ENCODE results near the gene MRPL11. TPM values are rescaled to one million over a fixed set of nuclear protein-coding genes. Genes with fewer than 3 reads are reported as not detected.

MRPL11 gene
- total and polyA plus RNA-seq, 2 of the 13 experiments (the other 11 are each of a cell fraction or from before 2014, with no cell fraction given), result 72.9 to 176 TPM

DNA sequence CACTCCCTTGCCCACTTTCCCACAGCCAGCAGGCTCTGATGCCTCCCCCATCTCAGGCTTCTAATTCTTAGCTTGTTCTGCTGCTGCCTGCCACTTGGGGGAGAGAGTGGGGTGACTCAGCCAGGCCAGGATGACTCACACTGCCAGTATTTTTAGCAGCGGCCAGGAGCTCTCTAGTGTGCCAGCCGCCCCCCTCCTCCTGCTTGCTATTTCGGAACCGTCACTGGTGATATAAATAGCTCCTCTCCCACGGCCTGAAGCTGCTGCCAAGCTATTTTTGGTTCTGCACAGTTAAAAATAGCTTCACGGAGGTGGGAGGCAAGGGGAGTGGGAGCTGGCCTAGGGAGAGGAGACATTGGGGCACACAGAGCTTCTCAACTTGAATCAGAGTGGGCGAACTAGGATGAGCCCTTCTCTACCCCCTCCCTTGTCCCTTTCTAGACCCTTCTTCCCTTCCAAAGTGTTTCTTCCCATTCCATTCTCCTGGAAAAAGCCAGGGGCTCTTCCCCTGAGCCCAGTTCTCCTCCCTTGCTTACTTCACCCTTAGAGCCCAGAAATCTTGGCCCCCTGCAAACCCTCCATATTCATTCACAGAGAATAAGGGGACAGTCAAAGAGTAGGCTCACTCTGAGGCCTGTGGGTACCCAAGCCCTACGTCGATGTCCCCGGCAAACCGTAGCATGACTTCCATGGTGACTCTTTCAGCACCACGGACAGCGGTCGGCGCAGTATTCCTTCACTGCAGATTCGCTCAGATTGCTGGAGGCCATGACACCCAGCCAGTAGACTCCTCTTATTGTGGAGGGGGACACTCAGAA is 20.3 kb downstream of the MRPL11 start (continued):
- TF ChIP-seq, protein P1, sequence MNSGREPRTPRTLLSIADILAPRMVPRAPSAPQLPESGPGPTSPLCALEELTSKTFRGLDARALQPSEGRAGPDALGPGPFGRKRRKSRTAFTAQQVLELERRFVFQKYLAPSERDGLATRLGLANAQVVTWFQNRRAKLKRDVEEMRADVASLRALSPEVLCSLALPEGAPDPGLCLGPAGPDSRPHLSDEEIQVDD (CRISPR knock-in tag; IDR thresholded peaks at IDR 0.05; ENCODE audit: borderline replicate concordance), result 0 out of 2 replicates have a peak, but pooled peaks have one; percentile 55
- TF ChIP-seq EHMT2 (IDR thresholded peaks at IDR 0.05; ENCODE audit: borderline replicate concordance, low read depth, low read length) (peak; percentile 99; the same call in 1 of the 2 replicates), KDM4B (CRISPR knock-in tag; IDR thresholded peaks at IDR 0.05) (peak; percentile 91; the same call in 1 of the 2 replicates), BCL3 (CRISPR knock-in tag; IDR thresholded peaks at IDR 0.05) (no peak), HOXD1 (CRISPR knock-in tag; IDR thresholded peaks at IDR 0.05) (0 out of 2 replicates have a peak, but pooled peaks have one; percentile 37), ZNF83 (CRISPR knock-in tag; IDR thresholded peaks at IDR 0.05; ENCODE audit: borderline replicate concordance) (0 out of 2 replicates have a peak, but pooled peaks have one; percentile 73), KLF13 (CRISPR knock-in tag; IDR thresholded peaks at IDR 0.05) (no peak), ZNF256 (CRISPR knock-in tag; conservative IDR thresholded peaks at IDR 0.05) (peak; percentile 80; the same call in 1 of the 2 replicates), ZBTB7A (CRISPR knock-in tag; IDR thresholded peaks at IDR 0.05) (peak; percentile 65; the same call in 1 of the 2 replicates), ZFP36L2 (CRISPR knock-in tag; IDR thresholded peaks at IDR 0.05) (peak; percentile 93; the same call in 1 of the 2 replicates), GABPA (IDR thresholded peaks at IDR 0.05; ENCODE audit: low read depth, low read length) (no peak), GABPA (CRISPR knock-in tag; IDR thresholded peaks at IDR 0.05; ENCODE audit: low read depth) (no peak), THRA (CRISPR knock-in tag; IDR thresholded peaks at IDR 0.05; ENCODE audit: borderline replicate concordance) (peak; percentile 80), ELF3 (CRISPR knock-in tag; IDR thresholded peaks at IDR 0.05) (peak; percentile 78), NFE2L1 (CRISPR knock-in tag; IDR thresholded peaks at IDR 0.05; ENCODE audit: borderline replicate concordance) (no peak), SP2 (CRISPR knock-in tag; IDR thresholded peaks at IDR 0.05) (no peak), KDM6A (CRISPR knock-in tag; IDR thresholded peaks at IDR 0.05; ENCODE audit: low read depth) (no peak), ZMAT3 (CRISPR knock-in tag; conservative IDR thresholded peaks at IDR 0.05) (peak; percentile 93), ZNF33A (CRISPR knock-in tag; IDR thresholded peaks at IDR 0.05; ENCODE audit: borderline replicate concordance) (no peak), ARNTL (CRISPR knock-in tag; IDR thresholded peaks at IDR 0.05) (no peak), CCAR2 (optimal IDR thresholded peaks at IDR 0.05; ENCODE audit: low read depth, low read length) (no peak), NFRKB (IDR thresholded peaks at IDR 0.05) (no peak), SP4 (CRISPR knock-in tag; IDR thresholded peaks at IDR 0.05) (no peak), ZNF430 (CRISPR knock-in tag; IDR thresholded peaks at IDR 0.05) (peak; percentile 73; the same call in 1 of the 2 replicates), PAF1 (CRISPR knock-in tag; IDR thresholded peaks at IDR 0.05) (no peak), ZNF263 (CRISPR knock-in tag; IDR thresholded peaks at IDR 0.05) (peak; percentile 72), ZNF17 (CRISPR knock-in tag; IDR thresholded peaks at IDR 0.05) (no peak), ZBTB1 (CRISPR knock-in tag; IDR thresholded peaks at IDR 0.05; ENCODE audit: borderline replicate concordance) (peak; percentile 44; the same call in 1 of the 2 replicates)
- TF ChIP-seq, protein P2, sequence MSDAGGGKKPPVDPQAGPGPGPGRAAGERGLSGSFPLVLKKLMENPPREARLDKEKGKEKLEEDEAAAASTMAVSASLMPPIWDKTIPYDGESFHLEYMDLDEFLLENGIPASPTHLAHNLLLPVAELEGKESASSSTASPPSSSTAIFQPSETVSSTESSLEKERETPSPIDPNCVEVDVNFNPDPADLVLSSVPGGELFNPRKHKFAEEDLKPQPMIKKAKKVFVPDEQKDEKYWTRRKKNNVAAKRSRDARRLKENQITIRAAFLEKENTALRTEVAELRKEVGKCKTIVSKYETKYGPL (CRISPR knock-in tag; IDR thresholded peaks at IDR 0.05), result peak; percentile 86; the same call in 1 of the 2 replicates

Data from HepG2 (cell line).